ENCODE results near the gene LRBA.
"Not testable (repeated sequence)": the region's sequence is repeated elsewhere in the genome, so short reads cannot be mapped to it uniquely, and the experiment has no call there.

The LRBA gene

GRCh38 chr4:150525321-150525868 lies 489.7 kb downstream of the LRBA start:
- Mint-ChIP-seq H3K4me3 (no peak overlapping the region), H3K27ac (no peak overlapping the region), H3K27me3 (no peaks in the 10 kb centered on the region), H3K36me3 (peaks cover 12% of the 10 kb centered on the region), H3K9me3 (no peaks in the 10 kb centered on the region), H3K4me1 (no peaks in the 10 kb centered on the region)
- no peak for ATAC-seq (ENCODE audit: low read depth)
- DNase-seq (ENCODE audit: low spot score in 2 of 2): no peak

DNA sequence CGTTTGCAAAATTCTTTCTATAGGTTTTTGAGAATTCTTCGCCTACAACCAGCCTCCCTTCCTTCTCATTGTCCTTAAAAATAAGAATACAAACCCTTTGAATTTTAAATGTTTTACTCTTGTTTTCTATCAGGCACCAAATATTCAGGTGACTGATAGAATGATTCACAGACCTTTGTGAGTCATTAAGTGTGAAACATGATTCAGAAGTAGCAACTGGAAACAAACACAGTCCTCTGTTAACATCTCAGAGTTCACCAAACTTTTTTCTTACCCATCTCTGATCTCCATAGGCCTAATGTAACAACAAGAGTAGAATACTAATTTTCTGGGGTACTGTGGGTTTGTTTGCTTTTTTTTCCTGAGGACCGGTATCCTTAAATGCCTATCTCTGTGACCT lies 496.5 kb downstream of the LRBA start:
- Mint-ChIP-seq H3K4me1 (no peaks in the 10 kb centered on the region), H3K27ac (no peak overlapping the region), H3K27me3 (no peaks in the 10 kb centered on the region), H3K9me3 (no peaks in the 10 kb centered on the region), H3K36me3 (peaks cover 11% of the 10 kb centered on the region), H3K4me3 (no peak overlapping the region)
- no peak for ATAC-seq (ENCODE audit: low read depth)
- no peak for DNase-seq (ENCODE audit: low spot score in 2 of 2)

- peaks cover 20% of the 10 kb centered on the region for H3K36me3 Mint-ChIP-seq
- no peak for DNase-seq (ENCODE audit: low spot score in 2 of 2)
- peaks cover 3% of the 10 kb centered on the region for H3K9me3 Mint-ChIP-seq
Measured at GRCh38 chr4:150515135-150515534, 499.9 kb downstream of the LRBA start.

DNA sequence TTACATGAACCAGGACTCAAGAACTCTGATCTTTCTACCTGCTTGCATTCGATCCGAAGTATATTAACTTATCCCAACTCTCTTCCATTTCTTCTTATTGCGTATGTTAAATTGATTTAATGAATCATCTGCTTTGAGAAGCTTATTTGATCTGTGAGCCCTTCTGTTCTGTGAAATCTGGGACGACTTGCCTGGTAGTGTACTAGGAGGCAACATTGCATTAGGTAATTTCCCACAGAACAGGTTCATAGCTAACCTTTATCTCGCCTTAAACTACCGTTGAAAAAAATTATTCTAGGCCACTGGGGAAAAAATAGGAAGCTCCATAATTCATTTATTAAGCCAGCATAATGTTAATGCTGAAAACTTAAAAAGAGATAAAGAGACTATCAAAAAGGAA lies 500.4 kb downstream of the LRBA start:
- ATAC-seq (ENCODE audit: low read depth): no peak
- peaks cover 3% of the 10 kb centered on the region for H3K9me3 Mint-ChIP-seq
- peaks cover 22% of the 10 kb centered on the region for H3K36me3 Mint-ChIP-seq
- no peaks in the 10 kb centered on the region for H3K27me3 Mint-ChIP-seq
- H3K27ac Mint-ChIP-seq: no peak overlapping the region
- peaks cover 4% of the 10 kb centered on the region for H3K4me1 Mint-ChIP-seq
- no peak overlapping the region for H3K4me3 Mint-ChIP-seq
- DNase-seq (ENCODE audit: low spot score in 2 of 2): no peak

More at GRCh38 chr4:150515135-150515534, 499.9 kb downstream of the LRBA start:
- Mint-ChIP-seq H3K27me3 (no peaks in the 10 kb centered on the region), H3K4me3 (no peak overlapping the region), H3K4me1 (peaks cover 4% of the 10 kb centered on the region), H3K27ac (no peak overlapping the region)
- ATAC-seq (ENCODE audit: low read depth): no peak

DNA sequence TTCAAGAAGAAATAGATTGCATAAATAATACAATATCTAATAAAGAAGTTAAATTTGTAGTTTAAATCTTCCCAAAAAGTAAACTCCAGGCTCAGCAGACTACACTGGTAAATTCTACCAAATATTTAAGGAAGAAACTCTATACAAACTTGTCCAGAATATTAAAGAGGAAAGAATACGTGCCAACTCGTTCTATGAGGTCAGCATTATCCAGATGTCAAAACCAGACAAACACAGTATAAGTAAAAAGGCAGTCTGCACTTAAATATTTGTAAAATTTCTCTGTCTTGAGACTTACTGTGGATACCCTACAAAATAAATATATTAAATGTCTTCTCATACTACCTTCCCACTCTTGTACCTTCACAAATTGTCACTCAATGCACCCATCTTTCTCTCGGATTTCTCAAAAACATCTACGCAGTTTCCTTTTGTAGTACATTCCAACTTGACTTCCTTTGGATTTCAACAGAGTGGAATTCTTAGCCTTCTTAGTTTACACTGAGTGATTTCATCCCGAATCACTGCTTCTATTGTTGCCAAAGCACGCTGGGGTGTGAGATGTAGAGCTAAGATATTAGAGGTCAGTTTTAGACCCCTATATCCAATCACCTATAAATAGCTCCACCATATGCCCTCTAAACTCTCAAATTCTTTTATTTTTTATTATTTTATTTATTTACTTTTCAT lies 504.8 kb downstream of the LRBA start:
- DNase-seq (ENCODE audit: low spot score in 2 of 2) (no peak), ATAC-seq (ENCODE audit: low read depth) (no peak)
- Mint-ChIP-seq H3K4me3 (no peak overlapping the region), H3K9me3 (peaks cover 3% of the 10 kb centered on the region), H3K27me3 (no peaks in the 10 kb centered on the region), H3K4me1 (peaks cover 9% of the 10 kb centered on the region), H3K27ac (no peak overlapping the region), H3K36me3 (peaks cover 41% of the 10 kb centered on the region)

- peaks cover 40% of the 10 kb centered on the region for H3K36me3 Mint-ChIP-seq
- not testable (repeated sequence) for H3K9me3 Mint-ChIP-seq; H3K4me3 Mint-ChIP-seq; ATAC-seq (ENCODE audit: low read depth); H3K27me3 Mint-ChIP-seq; H3K27ac Mint-ChIP-seq; DNase-seq (ENCODE audit: low spot score in 2 of 2)
- H3K4me1 Mint-ChIP-seq: peaks cover 11% of the 10 kb centered on the region
Measured at GRCh38 chr4:150507656-150508055, 507.4 kb downstream of the LRBA start.

- peaks cover 25% of the 10 kb centered on the region for H3K36me3 Mint-ChIP-seq
- no peak overlapping the region for H3K4me3 Mint-ChIP-seq
- ATAC-seq (ENCODE audit: low read depth): no peak
- H3K27me3 Mint-ChIP-seq: no peaks in the 10 kb centered on the region
- peaks cover 1% of the 10 kb centered on the region for H3K9me3 Mint-ChIP-seq
- H3K4me1 Mint-ChIP-seq: peaks cover 7% of the 10 kb centered on the region
- DNase-seq (ENCODE audit: low spot score in 2 of 2): no peak
- no peak overlapping the region for H3K27ac Mint-ChIP-seq
Measured at GRCh38 chr4:150501983-150502382, 513.1 kb downstream of the LRBA start.

DNA sequence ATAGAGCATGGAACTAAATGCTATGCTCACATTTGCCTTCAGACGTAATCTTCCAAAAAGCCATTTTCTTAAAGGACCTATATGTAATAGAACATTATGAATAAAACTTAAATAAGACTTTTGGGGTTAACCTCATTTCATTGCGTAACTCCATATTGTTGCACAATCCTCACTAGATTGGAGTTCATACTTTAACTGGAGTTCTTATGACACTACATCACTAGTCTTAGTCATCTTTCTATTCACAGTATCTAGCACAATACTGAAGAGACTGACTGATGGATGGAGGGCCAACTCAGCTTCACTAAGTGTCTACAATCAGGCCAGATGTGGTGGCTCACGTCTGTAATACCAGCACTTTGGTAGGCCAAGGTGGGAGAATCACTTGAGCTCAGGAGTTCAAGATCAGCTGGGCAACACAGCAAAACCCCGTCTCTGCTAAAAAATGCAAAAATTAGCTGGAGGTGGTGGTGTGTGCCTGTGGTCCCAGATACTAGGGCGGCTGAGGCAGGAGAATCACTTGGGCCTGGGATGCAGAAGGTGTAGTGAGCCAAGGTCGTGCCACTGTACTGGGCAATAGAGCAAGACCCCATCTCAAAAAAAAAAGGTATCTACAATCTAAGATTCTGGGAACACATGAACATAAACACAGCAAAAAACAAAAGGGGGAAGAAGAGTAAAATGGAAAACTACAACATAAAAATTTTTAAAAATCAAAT lies 513.9 kb downstream of the LRBA start:
- Mint-ChIP-seq H3K27ac (peak overlapping the region; percentile 22), H3K36me3 (peaks cover 22% of the 10 kb centered on the region), H3K4me3 (no peak overlapping the region), H3K9me3 (peaks cover 1% of the 10 kb centered on the region), H3K27me3 (no peaks in the 10 kb centered on the region), H3K4me1 (peaks cover 7% of the 10 kb centered on the region)
- DNase-seq (ENCODE audit: low spot score in 2 of 2): no peak
- no peak for ATAC-seq (ENCODE audit: low read depth)

DNA sequence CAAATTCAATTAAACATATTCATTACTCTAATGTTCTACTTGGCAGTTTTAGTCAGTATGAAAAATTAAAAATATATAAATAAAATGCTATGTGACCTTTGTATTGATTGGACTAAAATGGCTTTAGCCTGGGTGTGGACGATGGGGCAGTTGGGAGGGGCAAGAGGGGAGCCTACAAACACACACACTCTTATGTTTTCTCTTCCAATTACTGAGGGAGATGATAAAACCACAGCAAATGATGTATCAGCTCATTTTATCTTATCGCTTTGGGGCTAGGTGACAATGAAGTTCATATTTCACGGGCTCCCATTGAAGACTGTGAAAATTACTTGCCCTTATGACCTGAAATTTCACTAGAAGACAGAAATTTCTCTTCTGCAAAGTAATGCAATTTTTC lies 517.5 kb downstream of the LRBA start:
- Mint-ChIP-seq H3K27ac (no peak overlapping the region), H3K9me3 (no peaks in the 10 kb centered on the region), H3K36me3 (peaks cover 11% of the 10 kb centered on the region), H3K4me3 (no peak overlapping the region), H3K4me1 (peaks cover 2% of the 10 kb centered on the region), H3K27me3 (no peaks in the 10 kb centered on the region)
- DNase-seq (ENCODE audit: low spot score in 2 of 2) (no peak), ATAC-seq (ENCODE audit: low read depth) (no peak)

DNA sequence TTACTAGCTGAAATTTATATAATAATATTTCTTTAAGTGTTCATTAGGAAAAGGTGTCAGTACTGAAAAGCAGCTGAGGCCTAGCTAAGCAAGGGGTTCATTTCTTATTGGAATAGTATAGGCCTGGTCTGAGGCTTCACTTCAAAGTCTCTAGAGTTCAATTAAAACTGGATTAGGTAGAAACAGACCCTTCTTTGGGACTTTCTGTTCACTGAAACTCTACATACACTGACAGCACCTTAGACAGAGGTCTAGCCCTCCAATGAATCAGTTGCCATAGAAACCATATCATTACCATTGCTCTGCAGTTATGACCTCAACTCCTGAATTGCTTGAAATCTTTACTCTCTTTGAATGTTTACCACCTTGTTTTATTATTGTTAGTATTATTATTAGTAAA lies 519.5 kb downstream of the LRBA start:
- no peaks in the 10 kb centered on the region for H3K9me3 Mint-ChIP-seq
- no peak overlapping the region for H3K27ac Mint-ChIP-seq
- H3K4me1 Mint-ChIP-seq: peaks cover 2% of the 10 kb centered on the region
- peaks cover 6% of the 10 kb centered on the region for H3K36me3 Mint-ChIP-seq
- no peak overlapping the region for H3K4me3 Mint-ChIP-seq
- DNase-seq (ENCODE audit: low spot score in 2 of 2) (no peak), ATAC-seq (ENCODE audit: low read depth) (no peak)
- no peaks in the 10 kb centered on the region for H3K27me3 Mint-ChIP-seq

- no peaks in the 10 kb centered on the region for H3K27me3 Mint-ChIP-seq
- peaks cover 2% of the 10 kb centered on the region for H3K4me1 Mint-ChIP-seq
- DNase-seq (ENCODE audit: low spot score in 2 of 2) (no peak), ATAC-seq (ENCODE audit: low read depth) (no peak)
- H3K27ac Mint-ChIP-seq: no peak overlapping the region
- H3K9me3 Mint-ChIP-seq: no peaks in the 10 kb centered on the region
- H3K4me3 Mint-ChIP-seq: no peak overlapping the region
- H3K36me3 Mint-ChIP-seq: peaks cover 13% of the 10 kb centered on the region
Measured at GRCh38 chr4:150493851-150494250, 521.2 kb downstream of the LRBA start.

GRCh38 chr4:150491132-150492049 lies 523.7 kb downstream of the LRBA start:
- Mint-ChIP-seq H3K36me3 (peaks cover 18% of the 10 kb centered on the region), H3K4me1 (peaks cover 2% of the 10 kb centered on the region), H3K9me3 (no peaks in the 10 kb centered on the region), H3K27ac (no peak overlapping the region), H3K4me3 (no peak overlapping the region), H3K27me3 (no peaks in the 10 kb centered on the region)
- DNase-seq (ENCODE audit: low spot score in 2 of 2): no peak
- ATAC-seq (ENCODE audit: low read depth): no peak

GRCh38 chr4:150482581-150482980 lies 532.5 kb downstream of the LRBA start:
- Mint-ChIP-seq H3K27ac (no peak overlapping the region), H3K36me3 (peaks cover 33% of the 10 kb centered on the region), H3K9me3 (peaks cover 2% of the 10 kb centered on the region), H3K27me3 (no peaks in the 10 kb centered on the region), H3K4me3 (no peak overlapping the region), H3K4me1 (no peaks in the 10 kb centered on the region)
- DNase-seq (ENCODE audit: low spot score in 2 of 2) (no peak), ATAC-seq (ENCODE audit: low read depth) (no peak)

DNA sequence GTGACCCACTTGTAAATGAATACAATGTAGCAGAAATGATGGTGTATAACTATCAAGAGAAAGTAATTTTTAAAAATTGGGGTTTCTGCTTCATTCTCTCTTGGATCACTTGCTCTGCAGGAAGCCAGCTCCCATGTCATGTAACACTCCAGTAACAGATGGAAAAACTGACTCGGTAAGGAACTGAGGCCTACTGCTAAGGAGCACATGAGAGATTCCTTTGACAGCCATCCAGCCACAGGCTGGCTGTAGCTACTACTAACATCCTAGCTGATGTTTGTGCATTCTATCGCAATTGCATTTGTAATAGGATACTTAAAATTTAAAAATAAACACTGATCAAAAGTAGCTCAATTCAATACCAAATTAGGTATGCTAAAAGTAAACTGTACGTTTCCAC lies 535.4 kb downstream of the LRBA start:
- Mint-ChIP-seq H3K9me3 (peaks cover 2% of the 10 kb centered on the region), H3K36me3 (peaks cover 41% of the 10 kb centered on the region), H3K4me3 (no peak overlapping the region), H3K27ac (no peak overlapping the region), H3K4me1 (peaks cover 2% of the 10 kb centered on the region), H3K27me3 (no peaks in the 10 kb centered on the region)
- no peak for ATAC-seq (ENCODE audit: low read depth)
- no peak for DNase-seq (ENCODE audit: low spot score in 2 of 2)
